Gastrocnemius medialis (tissue), 4 donors: ENCODE measurements around the gene SPG7.

ENCODE experiments used
- CTCF ChIP-seq, 5 experiments: fragments of 450-650 bp in 3 of 5; fragments of 200-600 bp in 2 of 5; sonication (generic) in 2 of 5; IDR thresholded peaks in 4 of 5; conservative IDR thresholded peaks in 1 of 5; 1 replicate in 4 of 5; 2 replicates in 1 of 5; pipeline ENCODE4 v1.5.1; 2016 to 2019; ENCODE audit warnings: antibody characterized with exemption in 5 of 5, mild to moderate bottlenecking in 3 of 5, moderate library complexity in 3 of 5
- POLR2A ChIP-seq, 2 donors: fragments of 450-650 bp; IDR thresholded peaks; one replicate each; pipeline ENCODE4 v1.6.1; 2017; ENCODE audit warnings: antibody characterized with exemption in 2 of 2, mild to moderate bottlenecking in 2 of 2, moderate library complexity in 2 of 2

DNA sequence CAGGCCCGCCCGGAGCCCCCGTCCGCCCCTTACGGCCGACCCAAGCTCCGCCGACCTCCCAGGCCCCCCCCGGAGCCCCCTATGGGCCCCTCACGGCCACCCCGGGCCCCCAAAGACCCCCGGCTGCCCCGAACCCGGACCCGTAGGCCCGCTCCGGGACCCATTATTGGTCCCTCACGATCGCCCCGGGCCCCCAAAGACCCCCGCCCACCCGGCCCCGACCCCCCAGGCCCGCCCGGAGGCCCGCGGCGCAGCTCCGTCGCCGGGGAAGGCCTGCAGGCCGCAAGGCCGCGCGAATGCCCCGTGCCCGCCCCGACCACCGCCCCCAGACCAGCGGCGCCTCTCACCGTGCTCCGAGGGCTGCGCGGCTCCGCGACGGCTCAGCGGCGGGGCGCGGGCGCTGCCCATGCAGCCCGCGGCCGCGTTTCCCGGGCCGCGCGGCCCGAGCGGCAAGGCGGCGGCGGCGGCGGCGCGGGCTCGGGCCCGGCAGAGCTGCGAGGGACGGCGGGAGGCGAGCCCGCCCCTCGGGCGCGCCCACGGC lies 18.2 kb upstream of the SPG7 start:
- TF ChIP-seq CTCF (IDR thresholded peaks at IDR 0.05 in 4 of 5, conservative IDR thresholded peaks at IDR 0.05 in 1 of 5) = no peak
- TF ChIP-seq POLR2A (IDR thresholded peaks at IDR 0.05) = no peak
